Ecto neural progenitor cell (in vitro differentiated cells): ENCODE results near the gene FBXL13.
"Not testable (repeated sequence)": the region's sequence is repeated elsewhere in the genome, so short reads cannot be mapped to it uniquely, and the experiment has no call there.

Experiments
- DNase-seq: peaks from one replicate; pipeline ENCODE4 v3.0.0-alpha.2; 2018; ENCODE audit warnings: low spot score

Gene FBXL13

GRCh38 chr7:103074519-103075336 is at the start of gene FBXL13, which contains the start of gene ARMC10:
TSS of gene FBXL13 (minus strand) at chr7:103074796.
TSS of gene ARMC10 (plus strand) at chr7:103075140. CDS start at chr7:103075273, 133 bp downstream.
- peak; percentile 93 for DNase-seq

DNA sequence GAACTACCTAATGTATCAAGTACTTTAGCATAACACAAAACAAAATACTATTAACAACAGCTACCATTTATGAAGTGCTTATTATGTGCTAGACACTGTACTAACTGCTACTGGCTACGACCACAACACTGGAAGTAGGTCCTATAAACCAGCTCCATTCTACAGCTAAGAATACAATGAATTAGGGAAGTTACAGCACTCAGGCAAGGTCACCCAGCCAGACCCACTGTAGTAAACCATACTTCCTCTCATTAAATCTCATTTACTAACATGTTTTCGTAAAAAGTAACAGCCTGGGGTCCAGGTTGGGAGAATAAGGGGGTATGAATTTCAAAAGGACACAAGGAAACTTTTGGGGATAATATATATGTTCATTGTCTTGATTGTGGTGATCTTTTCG is 48.9 kb upstream of the FBXL13 start:
- no peak for DNase-seq

- no peak for DNase-seq
Observed at GRCh38 chr7:103121641-103122040, 47.0 kb upstream of the FBXL13 start.

- DNase-seq = no peak
Observed at GRCh38 chr7:103120362-103120761, 45.8 kb upstream of the FBXL13 start.

DNA sequence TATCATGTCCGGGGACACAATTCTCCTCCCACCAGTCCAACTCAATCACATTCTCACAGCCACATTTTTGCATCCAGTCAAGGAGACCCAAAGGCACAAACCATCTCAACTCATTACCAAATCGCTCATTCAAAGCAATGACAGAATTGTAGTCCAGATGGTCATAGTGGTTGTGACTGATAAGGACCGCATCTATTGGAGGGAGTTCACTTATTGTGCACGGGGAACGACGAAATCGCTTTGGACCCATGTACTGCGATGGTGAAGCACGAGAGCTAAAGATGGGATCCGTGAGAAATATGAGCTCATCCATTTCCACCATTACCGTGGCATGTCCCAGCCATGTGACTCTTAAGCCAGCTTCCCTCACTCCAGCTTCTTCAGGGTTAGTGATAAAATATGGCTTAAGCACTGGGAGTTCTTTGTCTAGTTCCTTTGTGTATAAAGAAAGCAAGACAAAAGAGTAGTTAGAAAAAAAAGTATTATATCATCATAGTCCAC is 45.2 kb upstream of the FBXL13 start:
- DNase-seq = no peak

- DNase-seq = no peak
Observed at GRCh38 chr7:103117465-103117864, 42.9 kb upstream of the FBXL13 start.

DNA sequence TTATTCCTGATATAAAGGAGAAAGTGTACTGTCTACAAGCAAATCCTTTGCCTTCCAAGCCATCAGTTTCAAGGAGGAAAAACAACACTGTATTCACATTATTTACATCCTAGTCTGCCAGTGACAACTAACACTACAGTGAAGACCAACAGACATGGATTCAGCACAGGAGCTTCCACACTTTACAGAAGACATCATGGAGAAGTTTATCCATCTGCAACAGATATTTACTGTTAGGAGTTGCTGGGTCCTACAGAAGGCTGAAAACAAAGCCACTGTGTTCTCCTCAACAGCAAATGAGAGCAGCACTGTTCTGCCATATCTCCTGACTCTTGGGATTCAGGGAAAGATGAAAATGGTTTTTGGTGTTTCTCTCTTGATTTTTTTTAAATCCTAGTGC is 42.4 kb upstream of the FBXL13 start:
- DNase-seq = no peak

DNA sequence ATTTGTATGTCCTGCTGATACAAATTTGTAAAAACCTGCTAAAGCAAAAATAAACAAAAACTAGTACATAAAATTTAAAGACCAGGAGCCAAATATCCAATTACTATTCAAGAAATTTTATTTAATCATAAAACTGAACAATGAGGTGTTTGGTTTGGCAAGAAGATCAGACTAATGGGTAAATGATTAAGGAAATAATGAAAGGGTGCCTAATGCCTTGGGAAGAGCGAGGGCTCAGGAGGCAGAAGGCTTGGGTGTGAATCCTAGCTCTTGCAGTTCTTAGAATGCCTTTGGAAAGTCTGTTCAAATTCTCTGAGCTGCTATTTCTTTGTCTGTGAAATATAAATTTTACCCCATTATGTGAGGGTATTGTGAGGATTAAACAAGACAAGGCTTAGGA is 41.9 kb upstream of the FBXL13 start:
- no peak for DNase-seq

GRCh38 chr7:103115771-103116170 is 41.2 kb upstream of the FBXL13 start:
- no peak for DNase-seq

DNA sequence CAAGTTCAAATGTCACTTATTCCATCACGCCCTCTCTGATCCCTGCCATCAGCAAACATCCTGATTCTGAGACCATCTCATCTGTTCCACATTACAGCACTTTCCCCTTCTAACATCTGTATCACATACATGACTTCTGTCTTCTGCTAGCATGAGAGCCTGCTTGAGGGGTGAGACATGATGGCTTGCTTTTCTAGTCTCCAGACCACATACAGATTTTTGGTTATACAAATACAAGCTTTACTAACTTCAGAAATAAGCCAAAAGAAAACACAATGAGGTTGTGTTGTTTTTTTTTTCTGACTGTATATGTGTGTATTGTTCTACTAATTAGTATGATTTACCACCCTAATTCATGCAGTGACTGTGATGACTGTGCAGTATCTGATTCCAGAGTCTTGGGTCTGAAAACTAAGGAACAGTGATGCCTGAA is 40.0 kb upstream of the FBXL13 start:
- DNase-seq = no peak

- DNase-seq = no peak
Observed at GRCh38 chr7:103113164-103113563, 38.6 kb upstream of the FBXL13 start.

GRCh38 chr7:103106703-103107070 is 32.1 kb upstream of the FBXL13 start:
- not testable (repeated sequence) for DNase-seq

DNA sequence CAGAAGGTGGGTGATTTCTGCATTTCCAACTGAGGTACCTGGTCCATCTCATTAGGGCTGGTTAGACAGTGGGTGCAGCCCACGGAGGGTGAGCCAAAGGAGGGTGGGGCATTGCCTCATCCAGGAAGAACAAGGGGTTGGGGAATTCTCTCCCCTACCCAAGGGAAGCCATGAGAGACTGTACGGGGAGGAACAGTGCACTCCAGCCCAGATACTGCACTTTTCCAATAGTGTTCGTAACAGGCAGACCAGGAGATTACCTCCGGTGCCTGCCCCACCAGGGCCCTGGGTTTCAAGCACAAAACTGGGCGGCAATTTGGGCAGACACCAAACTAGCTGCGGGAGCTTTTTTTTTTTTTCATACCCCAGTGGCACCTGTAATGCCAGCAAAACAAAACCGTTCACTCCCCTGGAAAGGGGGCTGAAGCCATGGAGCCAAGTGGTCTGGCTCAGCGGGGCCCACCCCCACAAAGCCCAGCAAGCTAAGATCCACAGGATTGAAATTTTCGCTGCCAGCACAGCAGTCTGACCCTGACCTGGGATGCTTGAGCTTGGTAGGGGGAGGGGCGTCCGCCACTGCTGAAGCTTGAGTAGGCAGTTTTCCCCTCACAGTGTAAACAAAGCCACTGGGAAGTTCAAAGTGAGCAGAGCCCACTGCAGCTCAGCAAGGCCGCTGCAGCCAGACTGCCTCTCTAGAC is 31.6 kb upstream of the FBXL13 start:
- DNase-seq = peak; percentile 48

GRCh38 chr7:103101543-103101942 is 26.9 kb upstream of the FBXL13 start:
- no peak for DNase-seq

GRCh38 chr7:103100348-103100747 is 25.8 kb upstream of the FBXL13 start:
- DNase-seq = no peak

DNA sequence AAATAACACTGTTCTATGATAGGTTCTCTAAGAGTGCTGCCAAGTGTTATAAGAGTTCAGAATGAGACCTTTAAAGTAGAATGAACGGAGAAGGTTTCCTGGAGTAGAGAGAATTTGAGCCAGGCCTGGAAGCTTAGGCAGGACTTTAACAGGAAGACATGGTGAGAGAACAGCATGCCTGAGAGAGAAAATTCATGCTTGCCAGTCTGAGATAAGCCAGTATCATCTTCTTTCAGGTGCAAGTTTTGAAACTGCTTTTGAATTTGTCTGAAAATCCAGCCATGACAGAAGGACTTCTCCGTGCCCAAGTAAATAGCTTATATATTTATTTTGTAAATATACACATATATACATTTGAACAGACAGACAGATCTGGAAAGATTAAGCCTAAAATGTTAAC is 22.4 kb upstream of the FBXL13 start:
- no peak for DNase-seq

- DNase-seq = not testable (repeated sequence)
Observed at GRCh38 chr7:103095558-103095957, 21.0 kb upstream of the FBXL13 start.

- DNase-seq = no peak
Observed at GRCh38 chr7:103094102-103094501, 19.5 kb upstream of the FBXL13 start.

GRCh38 chr7:103093429-103093828 is 18.8 kb upstream of the FBXL13 start:
- DNase-seq = no peak

DNA sequence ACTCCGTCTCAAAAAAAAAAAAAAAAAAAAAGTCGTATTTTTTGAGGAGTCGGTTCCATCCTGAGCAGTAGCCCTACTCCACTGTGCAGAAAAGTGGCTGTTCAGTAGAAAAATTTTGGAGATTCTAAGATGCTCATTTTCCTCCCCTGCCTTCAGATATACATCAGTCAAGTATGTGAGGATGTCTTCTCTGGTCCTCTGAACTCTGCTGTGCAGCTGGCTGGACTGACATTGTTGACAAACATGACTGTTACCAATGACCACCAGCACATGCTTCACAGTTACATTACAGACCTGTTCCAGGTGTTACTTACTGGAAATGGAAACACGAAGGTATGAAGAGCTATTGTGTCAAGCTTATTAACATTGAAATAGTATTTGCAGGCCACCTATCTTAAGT is 17.7 kb upstream of the FBXL13 start:
- not testable (repeated sequence) for DNase-seq

- no peak for DNase-seq
Observed at GRCh38 chr7:103083210-103083609, 8.6 kb upstream of the FBXL13 start.

DNA sequence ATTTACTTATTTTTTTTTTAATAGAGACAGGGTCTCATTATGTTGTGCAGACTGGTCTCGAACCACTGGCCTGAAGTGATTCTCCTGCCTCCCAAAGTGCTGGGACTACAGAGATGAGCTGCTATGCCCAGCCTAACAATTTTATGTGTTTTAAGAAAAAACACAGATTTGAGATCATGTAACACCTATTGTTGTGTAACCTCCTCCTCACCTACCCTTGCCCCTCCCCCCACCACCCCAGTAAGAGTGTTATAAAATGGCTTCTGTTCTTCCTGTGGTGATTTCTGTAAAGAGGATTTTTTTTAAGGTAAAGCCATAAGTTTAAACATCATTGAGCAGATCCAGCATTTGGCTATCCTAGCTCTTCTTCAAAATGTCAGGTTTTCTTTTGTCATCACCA is 7.9 kb upstream of the FBXL13 start:
- no peak for DNase-seq

- DNase-seq = no peak
Observed at GRCh38 chr7:103080923-103081322, 6.3 kb upstream of the FBXL13 start.
